ENCODE data around the gene IL1R1.
"Not testable (repeated sequence)": the region's sequence is repeated elsewhere in the genome, so short reads cannot be mapped to it uniquely, and the experiment has no call there.

Gene IL1R1

DNA sequence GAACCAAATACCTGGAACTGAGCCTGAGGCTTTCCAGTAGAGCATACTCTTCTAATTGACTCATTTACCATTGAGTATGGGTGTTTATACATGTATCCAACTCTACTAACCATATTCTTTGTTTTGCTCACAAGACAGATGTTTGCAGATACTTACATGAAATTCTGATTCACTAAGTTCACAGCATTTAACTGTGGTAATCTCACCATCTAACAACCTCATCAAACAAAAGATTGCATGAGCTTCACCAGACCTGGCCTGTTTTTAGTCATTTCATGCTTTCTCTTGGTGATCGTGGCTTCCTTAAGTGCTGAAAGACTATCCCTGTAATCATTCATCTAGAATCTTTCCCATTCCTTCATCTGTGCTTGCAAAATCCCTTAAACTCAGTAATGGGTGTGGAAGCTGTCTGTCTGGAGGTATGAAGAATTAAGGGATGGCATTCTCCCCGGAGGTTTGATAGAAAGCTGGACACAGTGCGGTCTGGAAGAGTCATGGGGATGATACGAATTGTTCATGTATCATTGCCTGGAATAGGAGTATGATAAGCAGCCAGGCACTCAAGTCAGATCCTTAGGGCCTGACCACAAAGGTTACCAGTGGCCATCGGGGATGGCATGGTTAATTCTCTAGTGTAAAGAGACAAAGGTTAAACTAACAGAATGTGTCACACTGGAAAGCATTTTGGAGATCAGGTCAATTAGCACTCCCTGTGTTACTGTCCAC, 42.0 kb upstream of the IL1R1 start:
- no peak for DNase-seq (ENCODE audit: low read depth, low spot score)
- no peaks in the 10 kb centered on the region for H3K27me3 ChIP-seq (ENCODE audit: insufficient read depth, insufficient read length)
- TF ChIP-seq SUZ12 (IDR thresholded peaks at IDR 0.05; ENCODE audit: extremely low read depth, insufficient read depth, insufficient read length) (no peak), YY1 (IDR thresholded peaks at IDR 0.05; ENCODE audit: insufficient read depth, insufficient read length) (no peak), ZNF274 (IDR thresholded peaks at IDR 0.05; ENCODE audit: low read depth, low read length) (no peak)

DNA sequence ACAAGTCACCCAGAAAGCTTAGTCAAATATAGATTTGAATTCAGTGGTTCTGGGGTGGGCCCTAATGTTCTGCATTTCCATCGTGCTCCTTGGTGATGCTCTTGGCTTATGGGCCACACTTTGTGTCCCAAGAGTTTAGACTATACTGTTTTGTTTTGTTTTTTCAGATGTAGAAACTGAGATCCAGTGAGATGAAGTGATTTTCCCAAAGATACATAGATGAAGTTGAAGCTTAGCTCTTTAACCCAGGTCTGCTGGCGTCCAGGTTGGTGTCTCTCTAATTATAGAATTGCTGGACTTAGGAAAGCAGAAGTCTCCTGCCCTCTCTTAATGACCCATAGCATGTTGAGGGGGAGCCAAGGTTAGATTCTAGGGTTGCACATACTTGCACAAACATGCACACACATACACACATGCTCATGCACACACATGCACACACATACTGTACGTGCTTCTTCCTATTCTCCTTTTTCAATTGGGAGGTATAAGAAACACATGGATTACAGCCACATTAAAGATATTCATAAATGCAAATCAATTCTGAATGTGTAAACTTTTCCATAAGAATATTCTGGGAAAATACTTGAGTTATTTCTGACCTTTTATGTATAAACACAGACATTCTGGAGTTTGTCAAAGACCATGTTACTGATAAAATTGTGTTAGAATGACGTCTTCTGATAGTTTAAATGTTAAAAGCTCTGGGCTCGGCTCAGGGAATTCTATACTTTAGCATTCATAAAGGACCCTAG, 41.3 kb upstream of the IL1R1 start:
- no peaks in the 10 kb centered on the region for H3K27me3 ChIP-seq (ENCODE audit: insufficient read depth, insufficient read length)
- no peak overlapping the region for H3K4me3 ChIP-seq (ENCODE audit: insufficient read length, low read depth)
- no peak for DNase-seq (ENCODE audit: low read depth, low spot score)
- H3K9ac ChIP-seq (ENCODE audit: insufficient read length, low read depth), result no peak overlapping the region
- TF ChIP-seq SUZ12 (IDR thresholded peaks at IDR 0.05; ENCODE audit: extremely low read depth, insufficient read depth, insufficient read length) (no peak), YY1 (IDR thresholded peaks at IDR 0.05; ENCODE audit: insufficient read depth, insufficient read length) (no peak), ZNF274 (IDR thresholded peaks at IDR 0.05; ENCODE audit: low read depth, low read length) (no peak)
- H3K36me3 ChIP-seq (ENCODE audit: insufficient read depth, insufficient read length, low read length), result no peaks in the 10 kb centered on the region
- no peaks in the 10 kb centered on the region for H3K4me1 ChIP-seq (ENCODE audit: insufficient read depth, insufficient read length)
- H3K9me3 ChIP-seq (ENCODE audit: insufficient read depth, low read length), result no peaks in the 10 kb centered on the region

More for the DNA sequence above, 42.0 kb upstream of the IL1R1 start:
- Histone ChIP-seq H3K4me1 (ENCODE audit: insufficient read depth, insufficient read length) (no peaks in the 10 kb centered on the region), H3K4me3 (ENCODE audit: insufficient read length, low read depth) (no peak overlapping the region), H3K36me3 (ENCODE audit: insufficient read depth, insufficient read length, low read length) (no peaks in the 10 kb centered on the region), H3K9me3 (ENCODE audit: insufficient read depth, low read length) (no peaks in the 10 kb centered on the region), H3K9ac (ENCODE audit: insufficient read length, low read depth) (no peak overlapping the region)

DNA sequence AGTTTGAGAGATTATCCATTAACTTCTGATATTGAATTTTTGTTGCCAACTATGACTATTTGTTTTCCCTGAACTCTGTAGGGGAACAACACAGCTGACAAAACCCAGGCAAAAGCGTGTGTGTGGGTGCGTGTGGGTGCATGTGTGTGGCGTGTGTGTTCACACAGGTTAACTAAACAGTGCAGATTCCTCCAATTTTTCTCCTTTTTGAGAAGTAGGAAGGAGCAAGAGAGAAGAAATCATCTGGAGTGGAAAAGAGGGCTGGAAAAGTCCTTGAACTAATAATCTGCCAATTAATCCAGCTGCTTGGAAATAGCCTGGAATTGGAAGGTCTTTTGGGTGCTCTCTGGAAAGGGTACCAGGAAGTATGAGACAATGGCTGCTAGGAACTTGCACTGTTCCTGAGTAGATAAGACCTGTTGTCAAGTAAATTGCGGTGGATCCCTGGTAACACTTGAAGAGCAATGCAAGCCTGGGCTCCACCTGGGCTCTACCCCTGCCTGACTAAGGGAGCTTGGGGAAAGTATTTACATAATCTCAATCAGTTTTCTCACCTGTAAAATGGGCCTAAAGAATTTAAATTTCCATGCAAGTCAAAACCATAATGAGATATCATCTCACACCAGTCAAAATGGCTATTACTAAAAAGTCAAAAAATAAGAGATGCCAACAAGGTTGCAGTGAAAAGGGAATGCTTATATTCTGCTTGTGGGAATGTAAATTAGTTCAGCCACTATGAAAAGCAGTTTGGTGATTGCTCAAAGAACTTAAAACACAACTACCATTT, 40.5 kb upstream of the IL1R1 start:
- no peak overlapping the region for H3K4me3 ChIP-seq (ENCODE audit: insufficient read length, low read depth)
- H3K4me1 ChIP-seq (ENCODE audit: insufficient read depth, insufficient read length), result no peaks in the 10 kb centered on the region
- H3K9ac ChIP-seq (ENCODE audit: insufficient read length, low read depth), result no peak overlapping the region
- H3K36me3 ChIP-seq (ENCODE audit: insufficient read depth, insufficient read length, low read length), result no peaks in the 10 kb centered on the region
- H3K27me3 ChIP-seq (ENCODE audit: insufficient read depth, insufficient read length), result no peaks in the 10 kb centered on the region
- no peaks in the 10 kb centered on the region for H3K9me3 ChIP-seq (ENCODE audit: insufficient read depth, low read length)
- no peak for DNase-seq (ENCODE audit: low read depth, low spot score)
- TF ChIP-seq SUZ12 (IDR thresholded peaks at IDR 0.05; ENCODE audit: extremely low read depth, insufficient read depth, insufficient read length), result no peak
- no peak for TF ChIP-seq YY1 (IDR thresholded peaks at IDR 0.05; ENCODE audit: insufficient read depth, insufficient read length)
- no peak for TF ChIP-seq ZNF274 (IDR thresholded peaks at IDR 0.05; ENCODE audit: low read depth, low read length)

DNA sequence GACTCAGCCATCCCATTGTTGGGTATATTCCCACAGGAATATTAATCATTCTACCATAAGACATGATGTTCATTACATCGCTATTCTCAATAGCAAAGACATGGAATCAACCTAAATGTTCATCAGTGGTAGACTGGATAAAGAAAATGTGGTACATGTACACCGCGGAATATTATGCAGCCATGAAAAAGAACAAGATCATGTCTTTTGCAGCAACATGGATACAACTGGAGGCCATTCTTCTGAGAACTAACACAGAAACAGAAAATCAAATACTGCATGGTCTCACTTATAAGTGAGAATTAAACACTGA, 40.0 kb upstream of the IL1R1 start:
- H3K4me1 ChIP-seq (ENCODE audit: insufficient read depth, insufficient read length); H3K9ac ChIP-seq (ENCODE audit: insufficient read length, low read depth); H3K36me3 ChIP-seq (ENCODE audit: insufficient read depth, insufficient read length, low read length); DNase-seq (ENCODE audit: low read depth, low spot score); H3K9me3 ChIP-seq (ENCODE audit: insufficient read depth, low read length); H3K4me3 ChIP-seq (ENCODE audit: insufficient read length, low read depth); H3K27me3 ChIP-seq (ENCODE audit: insufficient read depth, insufficient read length): not testable (repeated sequence)

DNA sequence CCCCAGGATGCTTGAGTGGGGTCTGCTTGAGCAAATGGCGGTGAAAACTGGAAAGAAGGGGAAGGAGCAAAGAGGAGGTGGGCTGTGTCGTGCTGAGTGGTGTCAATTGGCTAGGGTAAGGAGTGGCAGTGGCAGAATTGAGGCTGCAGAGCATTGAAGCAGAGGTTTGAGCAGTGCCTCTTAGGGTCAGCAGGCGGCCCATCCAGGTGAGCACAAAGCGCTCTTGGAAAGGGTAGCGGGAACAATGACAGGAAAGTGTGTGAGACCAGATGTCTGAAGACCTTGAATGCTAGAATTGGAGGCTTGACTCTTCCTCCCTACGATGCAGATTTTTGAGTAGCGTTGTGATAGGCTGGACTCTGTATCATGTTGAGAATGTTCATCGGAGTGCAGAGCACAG, 39.3 kb upstream of the IL1R1 start:
- H3K36me3 ChIP-seq (ENCODE audit: insufficient read depth, insufficient read length, low read length), result no peaks in the 10 kb centered on the region
- TF ChIP-seq ZNF274 (IDR thresholded peaks at IDR 0.05; ENCODE audit: low read depth, low read length) (no peak), SUZ12 (IDR thresholded peaks at IDR 0.05; ENCODE audit: extremely low read depth, insufficient read depth, insufficient read length) (no peak), YY1 (IDR thresholded peaks at IDR 0.05; ENCODE audit: insufficient read depth, insufficient read length) (no peak)
- H3K4me1 ChIP-seq (ENCODE audit: insufficient read depth, insufficient read length), result no peaks in the 10 kb centered on the region
- H3K27me3 ChIP-seq (ENCODE audit: insufficient read depth, insufficient read length), result no peaks in the 10 kb centered on the region
- H3K9ac ChIP-seq (ENCODE audit: insufficient read length, low read depth), result no peak overlapping the region
- no peak overlapping the region for H3K4me3 ChIP-seq (ENCODE audit: insufficient read length, low read depth)
- DNase-seq (ENCODE audit: low read depth, low spot score), result no peak
- H3K9me3 ChIP-seq (ENCODE audit: insufficient read depth, low read length), result no peaks in the 10 kb centered on the region

DNA sequence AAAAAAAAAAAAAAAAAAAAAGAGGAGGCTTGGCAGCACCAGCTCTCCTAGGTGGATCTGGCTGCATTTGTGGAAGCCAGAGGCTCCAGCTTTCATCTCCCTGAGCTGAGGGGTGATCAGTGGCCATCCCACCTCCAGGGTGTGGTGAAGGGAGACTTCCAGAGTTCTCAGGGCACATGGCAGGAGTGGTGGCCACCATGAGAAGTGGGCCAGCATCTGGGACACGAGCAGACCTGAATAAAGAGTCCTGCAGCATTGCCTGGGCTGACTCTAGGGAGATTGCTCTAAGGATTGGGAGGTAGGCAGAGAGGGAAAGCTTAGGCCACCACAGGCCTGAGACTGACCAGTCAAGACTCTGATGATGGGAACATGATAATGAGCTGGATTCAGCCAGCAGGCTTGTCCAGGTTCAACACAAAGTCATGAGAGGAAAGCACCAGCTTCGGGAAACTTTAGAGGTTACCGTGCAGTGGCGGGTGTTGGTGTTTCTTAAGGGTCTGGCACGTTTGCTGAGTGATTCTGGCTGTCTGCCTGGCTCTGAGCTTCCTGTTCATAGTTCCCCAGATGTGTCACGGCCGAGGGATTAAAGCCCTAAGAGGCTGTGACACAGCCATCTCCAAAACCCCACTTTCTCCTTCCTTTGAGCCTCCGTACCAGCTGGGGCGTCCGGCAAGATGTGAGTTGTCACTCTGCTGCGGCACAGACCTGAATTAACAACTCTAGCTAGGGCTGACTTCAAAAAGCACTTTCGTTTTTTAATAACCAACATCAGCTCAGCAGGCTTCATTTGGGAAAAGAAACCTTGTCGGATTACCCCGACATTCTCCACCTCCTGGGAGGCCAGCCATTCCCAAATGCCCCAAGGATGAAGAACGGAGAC, 38.3 kb upstream of the IL1R1 start:
- DNase-seq (ENCODE audit: low read depth, low spot score), result no peak
- Histone ChIP-seq H3K9ac (ENCODE audit: insufficient read length, low read depth) (no peak overlapping the region), H3K4me1 (ENCODE audit: insufficient read depth, insufficient read length) (no peaks in the 10 kb centered on the region)

More for the DNA sequence above, 38.3 kb upstream of the IL1R1 start:
- H3K36me3 ChIP-seq (ENCODE audit: insufficient read depth, insufficient read length, low read length), result no peaks in the 10 kb centered on the region
- no peak for TF ChIP-seq YY1 (IDR thresholded peaks at IDR 0.05; ENCODE audit: insufficient read depth, insufficient read length)
- no peak for TF ChIP-seq SUZ12 (IDR thresholded peaks at IDR 0.05; ENCODE audit: extremely low read depth, insufficient read depth, insufficient read length)
- TF ChIP-seq ZNF274 (IDR thresholded peaks at IDR 0.05; ENCODE audit: low read depth, low read length), result no peak
- no peaks in the 10 kb centered on the region for H3K27me3 ChIP-seq (ENCODE audit: insufficient read depth, insufficient read length)
- no peaks in the 10 kb centered on the region for H3K9me3 ChIP-seq (ENCODE audit: insufficient read depth, low read length)
- no peak overlapping the region for H3K4me3 ChIP-seq (ENCODE audit: insufficient read length, low read depth)
